Dermis microvascular lymphatic vessel endothelial cell (primary cell): ENCODE results near the gene APOL1. TPM values are rescaled to one million over a fixed set of nuclear protein-coding genes. Genes with fewer than 3 reads are reported as not detected.
"Not testable (repeated sequence)": the region's sequence is repeated elsewhere in the genome, so short reads cannot be mapped to it uniquely, and the experiment has no call there.

Experiments
- DNase-seq, 2 donors: peaks; one replicate each; pipeline versions ENCODE4 v3.0.0 to v3.0.0-alpha.2; 2010; ENCODE audit warnings: low read depth in 2 of 2
- total RNA-seq: library from RNA; depleted of rRNA; stranded (reverse); fragments of >200 nt; gene quantifications from 2 replicates; pipeline ENCODE4 v1.2.1, GENCODE V29; 2014

The APOL1 gene
- total RNA-seq, 1 donor from 2014 or later, result 4.9 TPM

- DNase-seq, result no peak
These were observed 27.5 kb upstream of the APOL1 start for GRCh38 chr22:36225333-36225922.

GRCh38 chr22:36226189-36226588 lies 26.7 kb upstream of the APOL1 start:
- DNase-seq, result no peak

GRCh38 chr22:36227396-36227795 lies 25.5 kb upstream of the APOL1 start:
- no peak for DNase-seq

DNA sequence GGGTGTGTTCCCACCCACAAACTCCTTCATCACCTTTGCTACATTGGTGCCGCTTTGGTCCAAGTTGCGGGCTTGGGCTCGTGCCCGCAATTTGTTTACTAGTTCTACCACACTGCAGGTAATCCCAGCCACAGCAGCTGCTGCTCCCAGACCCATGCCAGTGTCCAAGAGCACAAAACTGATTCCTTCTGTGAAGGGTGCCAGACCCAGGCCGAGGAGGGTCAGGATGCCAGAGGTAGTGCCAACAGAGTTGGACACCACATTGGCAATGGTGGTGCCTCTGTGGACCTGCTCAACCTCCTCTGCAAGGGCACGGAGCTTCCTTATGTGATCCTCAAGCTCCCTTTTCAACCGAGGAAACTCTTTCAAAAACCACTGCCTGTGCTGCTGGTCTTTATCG lies 25.1 kb upstream of the APOL1 start:
- DNase-seq, result no peak

DNA sequence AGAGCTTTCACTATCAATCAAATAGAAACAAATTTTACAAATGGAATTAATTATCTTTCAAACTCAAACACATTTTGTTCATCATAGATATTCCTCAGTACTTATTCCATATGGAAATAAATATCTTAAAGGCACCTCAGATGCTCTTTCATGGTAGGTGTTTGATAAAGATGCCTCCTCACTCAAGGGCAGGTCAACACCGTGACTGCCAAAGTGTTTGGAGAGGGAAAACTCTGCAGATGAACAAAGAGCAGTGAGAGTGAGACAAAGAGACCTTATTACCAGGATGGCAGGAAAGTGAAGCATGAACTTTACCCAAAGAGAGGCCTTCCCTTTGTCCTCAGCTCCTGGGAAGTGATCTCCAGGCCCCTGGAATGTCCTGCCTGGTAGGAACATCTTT lies 24.6 kb upstream of the APOL1 start:
- DNase-seq, result not testable (repeated sequence)

GRCh38 chr22:36228944-36229343 lies 24.0 kb upstream of the APOL1 start:
- no peak for DNase-seq

- DNase-seq, result not testable (repeated sequence)
These were observed 23.3 kb upstream of the APOL1 start for GRCh38 chr22:36229649-36230048.

- DNase-seq, result not testable (repeated sequence)
These were observed 21.9 kb upstream of the APOL1 start for GRCh38 chr22:36231051-36231450.

DNA sequence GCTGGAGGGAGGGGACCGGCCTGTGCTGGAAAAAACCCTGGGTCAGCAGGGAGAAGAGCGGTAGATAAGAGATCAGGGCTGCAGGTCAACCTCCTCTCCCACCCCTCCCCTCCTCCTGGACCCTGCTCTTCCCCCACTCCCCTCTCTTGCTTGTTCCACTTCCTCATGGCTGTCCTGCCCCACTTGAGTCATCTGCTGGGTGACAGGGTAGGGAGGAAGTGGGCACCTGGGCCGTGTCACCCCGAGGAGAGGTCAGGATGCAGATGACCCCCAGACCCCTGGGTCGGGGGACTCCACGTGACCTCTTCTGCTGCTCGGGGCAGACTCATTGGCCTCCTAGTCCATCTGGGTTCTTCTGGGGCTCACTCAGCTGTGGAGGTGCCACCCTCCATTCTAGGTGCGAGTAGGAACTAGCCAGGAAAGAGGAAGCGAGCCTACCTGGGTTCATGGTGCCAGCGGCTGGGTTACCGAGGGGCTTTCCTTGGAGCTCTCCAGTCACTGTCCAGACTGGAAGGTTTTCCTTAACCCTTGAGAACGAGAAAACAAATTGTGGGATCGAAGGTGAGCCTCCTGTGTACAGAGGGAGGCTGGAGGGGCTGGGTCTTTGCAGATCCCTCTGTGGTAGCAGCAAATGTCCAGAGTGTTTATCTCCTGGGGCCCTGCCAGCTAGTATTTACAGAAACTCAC lies 20.1 kb upstream of the APOL1 start:
- DNase-seq, result no peak

- DNase-seq, result no peak
These were observed 19.1 kb upstream of the APOL1 start for GRCh38 chr22:36233796-36234195.

DNA sequence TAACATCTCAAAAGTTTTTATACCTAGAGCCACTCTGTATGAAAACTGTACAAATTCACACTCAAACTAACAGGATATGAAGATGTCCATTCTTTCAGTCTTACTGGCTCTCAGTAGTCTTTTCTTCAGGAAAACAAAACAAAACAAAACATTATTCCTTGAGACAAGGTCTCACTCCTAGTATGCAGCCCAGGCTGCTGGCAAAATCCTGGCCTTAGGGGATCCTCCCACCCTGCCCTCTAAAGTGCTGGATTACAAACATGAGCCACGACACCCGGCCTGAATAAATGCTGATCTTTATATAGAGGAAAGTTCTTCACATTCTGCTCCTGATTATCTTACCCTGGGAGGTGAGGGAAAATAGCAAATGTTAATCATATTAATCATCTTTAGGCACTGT lies 18.7 kb upstream of the APOL1 start:
- DNase-seq, result no peak

DNA sequence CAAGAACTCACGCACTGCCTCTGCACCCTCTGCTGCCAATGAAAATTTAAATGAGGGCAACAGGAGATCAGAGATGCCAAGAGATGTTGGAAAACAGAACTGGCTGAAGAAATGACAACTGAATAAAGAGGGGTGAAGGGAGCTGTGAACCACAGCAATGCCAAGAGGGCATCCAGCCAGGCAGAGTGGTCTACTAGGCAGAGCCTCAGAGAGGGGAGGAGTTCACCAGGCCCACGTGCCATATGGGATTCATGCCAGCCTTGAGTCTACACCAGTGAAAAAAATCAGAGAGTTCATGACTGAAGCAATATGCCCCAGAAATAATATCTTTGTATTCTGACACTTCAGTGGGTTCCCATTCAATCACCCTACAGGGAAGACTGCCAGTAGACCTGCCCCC lies 18.0 kb upstream of the APOL1 start:
- no peak for DNase-seq

DNA sequence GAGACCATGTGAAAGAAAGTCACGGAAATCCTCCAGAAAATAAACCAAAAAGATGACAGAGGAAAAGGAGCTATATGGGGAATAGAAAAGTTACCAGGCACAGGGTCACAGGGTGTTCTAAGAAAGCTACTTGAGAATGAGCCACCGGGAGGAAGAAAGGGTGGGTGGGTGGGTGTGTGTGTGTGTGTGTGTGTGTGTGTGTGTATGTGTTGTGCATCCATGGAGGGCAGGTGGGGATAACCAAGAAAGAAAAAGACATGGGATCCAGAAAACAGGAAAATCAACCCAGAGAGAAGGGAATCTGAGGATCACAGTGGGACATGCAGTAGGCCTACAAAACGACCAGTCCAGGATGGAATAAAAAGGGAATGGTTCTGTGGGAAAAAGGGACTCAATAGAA lies 17.3 kb upstream of the APOL1 start:
- DNase-seq, result no peak

GRCh38 chr22:36236388-36237319 lies 16.3 kb upstream of the APOL1 start:
- DNase-seq, result peak in 1 of 2 donors; percentile 38

DNA sequence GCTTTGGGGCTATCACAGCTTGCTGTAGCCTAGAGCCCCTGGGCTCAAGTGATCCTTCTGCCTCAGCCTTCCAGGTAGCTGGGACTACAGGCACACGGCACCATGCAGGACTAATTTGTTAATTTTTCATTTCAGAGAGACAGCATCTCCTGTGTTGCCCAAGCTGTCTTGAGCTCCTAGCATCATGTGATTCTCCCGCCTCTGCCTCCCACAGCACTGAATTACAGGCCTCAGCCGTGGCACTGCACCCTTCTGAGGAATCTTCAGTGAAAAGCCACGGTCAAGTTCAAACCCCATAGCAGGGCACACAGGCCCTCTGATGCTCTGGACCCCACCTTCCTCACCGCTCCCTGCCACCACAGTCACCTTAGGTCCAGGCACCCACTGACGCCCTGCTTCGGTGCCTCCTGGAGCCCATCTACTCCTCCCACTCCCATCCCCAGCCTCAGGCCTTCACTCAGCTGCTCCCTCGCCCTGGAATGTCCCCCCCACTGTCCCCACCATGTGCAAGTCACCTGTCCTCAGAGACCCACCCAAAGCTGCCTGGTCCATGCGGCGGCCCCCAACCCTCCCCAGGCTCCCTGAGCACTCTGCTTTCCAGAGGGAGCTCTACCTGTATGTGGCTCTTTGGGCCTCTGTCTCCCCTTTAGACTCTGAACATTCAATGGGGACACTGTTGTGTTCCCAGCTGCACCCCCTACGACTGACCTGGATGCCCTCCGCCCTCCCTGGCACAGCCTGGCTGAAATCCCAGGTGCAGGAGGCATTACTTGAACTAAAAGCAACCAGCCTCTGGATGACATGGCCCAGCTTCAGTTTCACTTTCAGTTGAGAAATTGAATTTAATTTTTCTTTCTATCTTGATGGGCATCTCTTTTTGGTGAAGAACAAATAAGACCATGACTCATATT lies 15.2 kb upstream of the APOL1 start:
- peak in 1 of 2 donors; percentile 26 for DNase-seq

DNA sequence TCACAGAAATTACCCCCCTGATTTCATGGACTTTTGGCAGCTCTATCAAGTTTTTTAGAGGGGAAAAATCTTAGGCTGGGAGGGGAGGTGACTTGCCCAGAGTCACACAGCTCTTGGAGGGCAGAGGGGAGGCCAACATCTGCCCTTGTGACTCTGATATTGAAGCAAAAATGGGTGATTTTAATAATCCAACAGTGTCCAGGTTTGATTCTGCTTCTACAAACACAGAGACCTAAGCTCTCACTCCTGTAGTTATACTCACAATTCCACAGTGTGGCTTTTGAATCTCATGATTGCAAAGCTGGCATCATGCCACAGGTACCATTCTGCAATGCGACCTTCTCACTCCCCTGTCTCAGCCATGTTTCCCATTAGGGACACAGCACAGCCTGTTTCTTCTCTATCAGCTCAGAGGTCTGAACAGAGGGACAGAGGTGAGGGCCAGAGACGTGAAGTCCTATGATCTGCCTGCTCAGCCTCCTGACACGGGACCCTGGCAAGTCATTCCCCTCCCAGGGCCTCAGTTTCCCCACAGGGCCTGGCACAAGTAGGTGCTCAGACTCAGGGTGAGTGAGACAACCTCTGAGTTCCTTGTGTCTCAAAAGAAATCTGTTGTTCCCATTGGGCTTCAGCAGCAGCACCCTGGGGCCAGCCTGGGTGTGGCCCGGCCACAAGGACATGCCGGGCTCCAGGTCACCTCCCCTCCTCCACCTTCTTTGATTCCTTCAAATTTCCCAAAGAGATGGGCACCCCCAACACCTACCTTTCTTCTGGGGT lies 14.4 kb upstream of the APOL1 start:
- DNase-seq, result peak; percentile 61 to 68

GRCh38 chr22:36239150-36239400 lies 13.9 kb upstream of the APOL1 start:
- DNase-seq, result no peak

DNA sequence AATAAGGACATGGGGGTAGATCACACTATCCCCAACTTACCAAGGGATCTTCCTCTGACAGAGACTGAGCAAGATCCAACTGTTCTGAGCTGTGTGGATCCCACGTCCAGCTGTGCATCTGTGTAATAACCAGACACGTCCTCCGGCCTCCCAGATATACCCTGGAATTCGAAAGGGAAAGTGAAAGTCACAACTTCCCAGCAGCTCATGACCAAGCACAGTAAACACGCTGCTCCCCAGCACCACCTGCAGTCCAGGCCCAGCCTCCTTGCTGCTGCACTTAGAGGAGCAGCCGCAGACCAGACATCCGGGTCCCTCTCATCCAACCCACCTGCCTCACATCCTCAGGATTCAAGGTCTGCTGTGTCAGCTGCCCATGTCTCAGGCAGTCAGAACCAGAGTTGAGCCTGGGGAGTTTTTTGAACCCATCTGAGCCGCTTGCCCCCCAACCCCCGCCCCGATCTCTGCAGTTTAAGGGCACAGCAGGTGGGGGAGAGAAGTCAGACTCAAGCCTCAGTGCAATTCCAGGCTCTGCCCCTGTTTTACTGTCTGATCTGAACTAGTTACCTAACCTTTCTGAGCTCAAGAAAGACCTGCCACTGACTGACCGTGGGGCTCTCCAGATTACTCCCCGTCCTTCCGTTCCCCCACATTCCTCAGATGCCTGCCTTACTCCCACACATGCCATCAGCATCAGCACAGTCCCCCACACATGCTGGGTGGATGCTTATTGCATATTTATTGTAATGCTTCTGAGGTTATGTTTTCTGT lies 13.3 kb upstream of the APOL1 start, which contains the start of gene APOL2:
APOL2 (minus strand) TSS at position 127 of the 771 bp plus-strand sequence. CDS start 6,365 bp downstream, outside the sequence.
- DNase-seq, result peak; percentile 89 to 94

DNA sequence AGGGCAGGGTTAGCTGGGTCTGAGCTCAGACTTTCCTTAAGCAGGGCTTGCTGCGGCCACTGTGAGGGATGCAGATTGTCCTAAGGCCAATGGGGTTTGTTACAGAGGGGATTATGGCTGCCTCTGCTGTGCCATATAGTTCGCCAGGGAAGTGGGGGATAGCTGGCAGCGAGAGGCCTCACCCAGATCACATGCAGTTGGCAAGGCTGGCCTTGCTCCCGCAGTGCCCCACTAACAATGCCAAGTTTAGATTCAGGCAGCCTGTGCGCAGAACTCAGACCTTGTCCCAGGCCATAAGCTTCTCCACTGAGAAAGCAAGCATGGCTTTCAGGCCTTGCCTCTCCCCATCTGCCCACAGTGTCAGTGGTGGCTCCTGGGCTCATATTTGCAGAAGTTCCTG lies 8.9 kb upstream of the APOL1 start:
- no peak for DNase-seq
